Adipocyte (in vitro differentiated cells): Measurements from ENCODE around the gene CUEDC1.

Source experiments
- DNase-seq: peaks from one replicate; pipeline ENCODE4 v3.0.0-alpha.2; 2015; ENCODE audit warnings: low read depth
- H3K27me3 ChIP-seq: replicated peaks from 2 replicates; pipeline ENCODE4 v1.7.0; 2013; ENCODE audit warnings: mild to moderate bottlenecking, low read length, moderate library complexity; ENCODE audit not compliant: control insufficient read depth, insufficient read depth
- H3K36me3 ChIP-seq: 2 replicates; pipeline ENCODE4 v1.7.0; 2013; ENCODE audit warnings: low read length, mild to moderate bottlenecking, moderate library complexity; ENCODE audit not compliant: control insufficient read depth, insufficient read depth, severe bottlenecking
- H3K4me1 ChIP-seq: 2 replicates; pipeline ENCODE4 v1.7.0; 2013; ENCODE audit warnings: mild to moderate bottlenecking, low read length, moderate library complexity; ENCODE audit not compliant: control insufficient read depth, insufficient read depth
- H3K4me3 ChIP-seq: 2 replicates; pipeline ENCODE4 v1.7.0; 2013; ENCODE audit warnings: mild to moderate bottlenecking, low read length, moderate library complexity
- H3K9ac ChIP-seq: 2 replicates; pipeline ENCODE4 v1.7.0; 2013; ENCODE audit warnings: mild to moderate bottlenecking, low read length, moderate library complexity
- H3K9me3 ChIP-seq: 2 replicates; pipeline ENCODE4 v1.7.0; 2013; ENCODE audit warnings: mild to moderate bottlenecking, low read length, moderate library complexity; ENCODE audit not compliant: control insufficient read depth

Gene CUEDC1

GRCh38 chr17:57954397-57955182 is 622 bp downstream of the CUEDC1 start:
- peak; percentile 87 for DNase-seq

GRCh38 chr17:57953705-57954396 is 1.4 kb downstream of the CUEDC1 start:
- peak overlapping the region; percentile 82 for H3K4me3 ChIP-seq
- no peaks in the 10 kb centered on the region for H3K36me3 ChIP-seq
- H3K9ac ChIP-seq = peak overlapping the region; percentile 89
- H3K27me3 ChIP-seq = no peaks in the 10 kb centered on the region
- no peak for DNase-seq
- no peaks in the 10 kb centered on the region for H3K9me3 ChIP-seq
- H3K4me1 ChIP-seq = peaks cover 51% of the 10 kb centered on the region

More at GRCh38 chr17:57954397-57955182, 622 bp downstream of the CUEDC1 start:
- H3K27me3 ChIP-seq = no peaks in the 10 kb centered on the region
- peaks cover 45% of the 10 kb centered on the region for H3K4me1 ChIP-seq
- peak overlapping the region; percentile 89 for H3K9ac ChIP-seq
- H3K36me3 ChIP-seq = no peaks in the 10 kb centered on the region
- no peaks in the 10 kb centered on the region for H3K9me3 ChIP-seq
- H3K4me3 ChIP-seq = peak overlapping the region; percentile 82

- no peaks in the 10 kb centered on the region for H3K27me3 ChIP-seq
- no peaks in the 10 kb centered on the region for H3K36me3 ChIP-seq
- no peaks in the 10 kb centered on the region for H3K9me3 ChIP-seq
- no peak overlapping the region for H3K9ac ChIP-seq
- peaks cover 54% of the 10 kb centered on the region for H3K4me1 ChIP-seq
- H3K4me3 ChIP-seq = peak overlapping the region; percentile 1
- no peak for DNase-seq
These were observed 2.0 kb downstream of the CUEDC1 start for GRCh38 chr17:57953219-57953618.

DNA sequence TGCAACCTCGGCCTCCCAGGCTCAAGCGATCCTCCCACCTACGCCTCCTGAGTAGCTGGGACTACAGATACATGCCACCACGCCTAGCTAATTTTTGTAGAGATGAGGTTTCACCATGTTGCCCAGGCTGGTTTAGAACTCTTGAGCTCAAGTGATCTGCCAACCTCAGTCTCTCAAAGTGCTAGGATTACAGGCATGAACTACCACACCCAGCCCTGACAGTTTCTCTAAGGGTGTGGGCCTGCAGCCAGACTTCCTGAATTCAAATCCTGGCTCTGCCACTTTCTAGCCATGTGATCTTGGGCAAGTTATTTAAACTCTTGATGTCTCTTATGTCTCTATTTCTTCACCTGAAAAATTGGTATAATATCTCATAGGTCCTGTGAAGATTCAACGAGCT is 5.6 kb downstream of the CUEDC1 start:
- H3K27me3 ChIP-seq = no peaks in the 10 kb centered on the region
- H3K9ac ChIP-seq = no peak overlapping the region
- no peaks in the 10 kb centered on the region for H3K36me3 ChIP-seq
- peaks cover 81% of the 10 kb centered on the region for H3K4me1 ChIP-seq
- DNase-seq = no peak
- no peak overlapping the region for H3K4me3 ChIP-seq
- no peaks in the 10 kb centered on the region for H3K9me3 ChIP-seq

DNA sequence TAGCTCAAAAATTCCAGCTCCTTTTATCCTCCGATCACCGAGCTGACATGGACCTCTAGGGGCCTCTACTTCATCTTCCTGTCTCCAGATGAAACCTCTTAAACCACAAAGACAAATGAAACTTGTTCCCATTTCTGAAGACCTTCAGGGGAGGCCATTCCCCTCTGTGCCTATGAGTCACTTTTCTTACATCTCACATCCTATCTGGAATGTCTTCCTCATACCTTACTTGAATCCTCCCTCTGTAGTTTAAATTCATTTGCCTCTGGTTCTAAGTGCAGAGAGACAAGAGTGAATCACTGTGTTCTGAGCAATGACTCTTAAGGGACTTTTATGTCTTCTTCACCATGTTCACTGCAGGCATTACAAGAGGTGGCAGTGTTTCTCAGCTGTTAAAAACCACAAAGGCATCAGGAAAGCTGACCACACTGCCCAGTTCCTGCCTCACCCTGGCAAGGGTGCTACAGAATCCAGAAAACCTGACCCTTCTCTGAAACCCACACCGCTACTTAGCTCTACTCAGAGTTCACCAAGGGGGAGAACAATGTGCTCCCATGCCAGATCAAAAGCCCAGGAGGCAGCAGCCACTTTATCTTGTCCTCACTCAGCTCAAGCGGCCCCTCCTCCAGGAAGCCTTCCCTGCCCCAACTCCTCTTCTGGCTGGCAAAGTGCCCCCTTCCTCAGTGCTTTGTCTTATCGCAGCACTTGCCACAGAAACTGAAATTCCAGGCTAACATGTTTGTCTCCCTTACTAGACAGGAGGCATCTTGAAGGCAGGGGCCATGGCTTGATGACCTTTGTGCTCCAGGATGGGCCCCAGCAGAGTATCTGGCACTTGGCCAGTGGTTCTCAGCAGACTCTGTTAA is 6.4 kb downstream of the CUEDC1 start:
- Histone ChIP-seq H3K9ac (peak overlapping the region; percentile 56), H3K36me3 (no peaks in the 10 kb centered on the region), H3K4me1 (peaks cover 76% of the 10 kb centered on the region), H3K9me3 (no peaks in the 10 kb centered on the region), H3K4me3 (peak overlapping the region; percentile 11), H3K27me3 (no peaks in the 10 kb centered on the region)
- peak; percentile 85 for DNase-seq

DNA sequence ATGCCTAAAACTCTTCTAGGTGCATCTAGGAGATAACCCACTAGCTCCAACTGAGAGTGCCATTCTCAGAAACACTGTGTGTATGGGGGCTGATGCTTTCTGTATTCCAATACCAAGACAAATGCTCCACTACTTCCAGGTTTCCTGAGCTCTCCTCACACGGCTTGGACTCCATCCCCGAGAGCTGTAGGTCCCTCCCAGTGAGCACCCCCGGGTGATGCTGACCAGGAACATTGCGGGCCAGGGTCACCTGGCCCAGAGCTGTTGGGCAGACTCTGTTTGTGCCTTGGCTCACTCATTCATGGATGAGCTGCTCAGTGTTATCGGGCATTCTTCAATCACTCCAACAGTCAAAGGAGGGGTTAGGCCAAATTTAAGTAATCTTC is 7.0 kb downstream of the CUEDC1 start:
- Histone ChIP-seq H3K4me3 (no peak overlapping the region), H3K27me3 (no peaks in the 10 kb centered on the region), H3K4me1 (peaks cover 73% of the 10 kb centered on the region), H3K36me3 (no peaks in the 10 kb centered on the region), H3K9me3 (no peaks in the 10 kb centered on the region), H3K9ac (peak overlapping the region; percentile 53)
- DNase-seq = no peak

DNA sequence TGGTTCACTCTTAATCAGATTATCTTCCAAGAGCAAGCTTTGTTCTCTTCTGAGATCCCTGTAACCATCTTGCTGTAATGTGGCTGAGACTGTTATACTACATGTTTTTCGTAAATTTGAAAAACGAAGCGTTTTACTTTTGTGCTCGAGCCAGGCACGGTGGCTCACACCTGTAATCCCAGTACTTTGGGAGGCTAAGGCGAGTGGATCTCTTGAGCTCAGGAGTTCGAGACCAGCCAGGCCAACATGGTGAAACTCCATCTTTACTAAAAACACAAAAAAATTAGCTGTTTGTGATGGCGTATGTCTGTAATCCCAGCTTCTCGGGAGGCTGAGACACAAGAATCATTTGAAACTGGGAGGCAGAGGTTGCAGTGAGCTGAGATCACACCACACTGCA is 7.8 kb downstream of the CUEDC1 start:
- Histone ChIP-seq H3K4me3 (peak overlapping the region; percentile 77), H3K9me3 (no peaks in the 10 kb centered on the region), H3K9ac (peak overlapping the region; percentile 63), H3K4me1 (peaks cover 69% of the 10 kb centered on the region), H3K27me3 (no peaks in the 10 kb centered on the region), H3K36me3 (no peaks in the 10 kb centered on the region)
- no peak for DNase-seq

DNA sequence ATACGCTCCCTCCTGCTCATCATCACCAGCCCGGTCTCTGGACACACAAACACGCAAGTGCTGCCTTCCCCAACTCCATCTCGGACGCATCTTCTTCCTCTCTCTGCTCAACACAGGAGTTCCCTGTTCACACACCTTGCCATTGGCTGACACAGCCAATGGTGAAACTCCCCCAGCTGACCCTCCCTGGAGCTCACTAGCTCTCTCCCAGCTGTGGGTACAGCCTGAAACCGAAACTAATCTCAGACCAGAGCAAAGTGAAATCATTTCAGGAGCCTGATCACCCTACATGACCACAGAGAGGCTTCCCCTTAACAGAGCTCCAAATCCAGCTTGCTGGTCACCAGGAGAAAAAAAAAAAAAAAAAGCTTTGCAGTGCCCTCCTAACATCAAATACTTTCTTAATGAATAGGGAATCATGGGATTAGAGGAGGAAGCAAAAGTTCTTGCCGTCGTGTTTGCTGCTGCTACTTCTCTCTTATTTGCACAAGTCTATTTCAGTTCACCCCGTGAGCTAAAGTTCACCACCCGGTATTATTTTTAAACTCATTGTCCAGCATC is 8.3 kb downstream of the CUEDC1 start:
- Histone ChIP-seq H3K4me1 (peaks cover 69% of the 10 kb centered on the region), H3K9me3 (no peaks in the 10 kb centered on the region), H3K9ac (peak overlapping the region; percentile 63), H3K4me3 (peak overlapping the region; percentile 77), H3K27me3 (no peaks in the 10 kb centered on the region), H3K36me3 (no peaks in the 10 kb centered on the region)
- DNase-seq = peak; percentile 70

DNA sequence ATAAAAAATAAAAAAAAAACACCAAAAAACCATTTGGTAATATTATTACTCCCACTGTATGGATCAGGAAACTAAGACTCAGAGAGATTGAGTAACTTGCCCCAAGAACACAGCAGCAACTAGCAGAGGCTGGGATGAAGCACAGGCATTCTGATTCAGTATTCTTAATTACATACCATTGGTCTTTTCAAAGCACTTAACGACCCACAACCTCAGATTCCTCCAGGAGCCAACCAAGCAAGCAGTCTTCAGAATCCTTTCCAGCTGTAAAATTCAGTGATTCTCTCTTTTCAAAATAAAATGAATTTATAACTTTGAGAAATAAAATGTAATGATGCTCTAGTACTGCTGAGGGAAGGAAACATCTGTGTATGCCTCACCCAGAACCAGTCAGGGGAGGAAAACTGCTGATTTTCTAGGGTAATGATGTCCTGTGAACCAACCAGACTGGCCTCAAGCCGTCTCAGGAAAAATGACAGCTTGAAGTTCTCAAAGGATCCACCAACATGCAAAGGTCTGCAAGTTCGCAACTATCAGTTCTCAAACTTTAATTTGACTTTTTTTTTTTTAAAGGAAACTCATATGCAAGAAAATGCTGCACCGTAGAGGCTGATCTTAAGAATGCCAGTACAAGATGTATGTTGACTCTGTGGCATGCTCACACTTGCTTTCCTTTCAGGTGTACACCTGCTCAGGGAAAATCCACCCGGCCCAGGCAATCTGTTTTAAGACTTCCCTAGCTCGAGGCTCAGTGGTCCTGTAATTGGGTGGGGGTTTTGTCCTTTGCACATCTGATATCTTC is 9.0 kb downstream of the CUEDC1 start:
- Histone ChIP-seq H3K4me1 (peaks cover 70% of the 10 kb centered on the region), H3K27me3 (no peaks in the 10 kb centered on the region), H3K9ac (peak overlapping the region; percentile 63), H3K4me3 (peak overlapping the region; percentile 77), H3K9me3 (no peaks in the 10 kb centered on the region), H3K36me3 (no peaks in the 10 kb centered on the region)
- DNase-seq = peak; percentile 48

GRCh38 chr17:57944908-57945307 is 10.3 kb downstream of the CUEDC1 start:
- H3K27me3 ChIP-seq = no peaks in the 10 kb centered on the region
- H3K9ac ChIP-seq = no peak overlapping the region
- H3K4me3 ChIP-seq = no peak overlapping the region
- H3K9me3 ChIP-seq = no peaks in the 10 kb centered on the region
- no peaks in the 10 kb centered on the region for H3K36me3 ChIP-seq
- peaks cover 60% of the 10 kb centered on the region for H3K4me1 ChIP-seq
- no peak for DNase-seq
